ENCODE results near the gene NCAPG2.

GRCh38 chr7:158745057-158745715 lies 40.6 kb upstream of the NCAPG2 start:
- no peak for TF ChIP-seq EZH2 (optimal IDR thresholded peaks at IDR 0.05; ENCODE audit: low read depth, low read length)
- TF ChIP-seq, protein P1, sequence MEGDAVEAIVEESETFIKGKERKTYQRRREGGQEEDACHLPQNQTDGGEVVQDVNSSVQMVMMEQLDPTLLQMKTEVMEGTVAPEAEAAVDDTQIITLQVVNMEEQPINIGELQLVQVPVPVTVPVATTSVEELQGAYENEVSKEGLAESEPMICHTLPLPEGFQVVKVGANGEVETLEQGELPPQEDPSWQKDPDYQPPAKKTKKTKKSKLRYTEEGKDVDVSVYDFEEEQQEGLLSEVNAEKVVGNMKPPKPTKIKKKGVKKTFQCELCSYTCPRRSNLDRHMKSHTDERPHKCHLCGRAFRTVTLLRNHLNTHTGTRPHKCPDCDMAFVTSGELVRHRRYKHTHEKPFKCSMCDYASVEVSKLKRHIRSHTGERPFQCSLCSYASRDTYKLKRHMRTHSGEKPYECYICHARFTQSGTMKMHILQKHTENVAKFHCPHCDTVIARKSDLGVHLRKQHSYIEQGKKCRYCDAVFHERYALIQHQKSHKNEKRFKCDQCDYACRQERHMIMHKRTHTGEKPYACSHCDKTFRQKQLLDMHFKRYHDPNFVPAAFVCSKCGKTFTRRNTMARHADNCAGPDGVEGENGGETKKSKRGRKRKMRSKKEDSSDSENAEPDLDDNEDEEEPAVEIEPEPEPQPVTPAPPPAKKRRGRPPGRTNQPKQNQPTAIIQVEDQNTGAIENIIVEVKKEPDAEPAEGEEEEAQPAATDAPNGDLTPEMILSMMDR (IDR thresholded peaks at IDR 0.05; ENCODE audit: low read length): no peak

Measured in MM.1S (cell line).